Ureter (tissue), 1 donor: ENCODE measurements around the gene BRINP3. TPM values are rescaled to one million over a fixed set of nuclear protein-coding genes. Genes with fewer than 3 reads are reported as not detected.
"Not testable (repeated sequence)": the region's sequence is repeated elsewhere in the genome, so short reads cannot be mapped to it uniquely, and the experiment has no call there.

Experiments
- DNase-seq: peaks from one replicate; pipeline ENCODE4 v3.0.0-alpha.2; 2020; ENCODE audit warnings: low spot score
- total RNA-seq: library from RNA; stranded (reverse); gene quantifications from one replicate; pipeline ENCODE4 v1.2.4, GENCODE V29; 2023
- donor health status: DM: yes; HTN: yes; CAD: no.

BRINP3 gene
- total RNA-seq, 1 donor from 2014 or later = not detected

DNA sequence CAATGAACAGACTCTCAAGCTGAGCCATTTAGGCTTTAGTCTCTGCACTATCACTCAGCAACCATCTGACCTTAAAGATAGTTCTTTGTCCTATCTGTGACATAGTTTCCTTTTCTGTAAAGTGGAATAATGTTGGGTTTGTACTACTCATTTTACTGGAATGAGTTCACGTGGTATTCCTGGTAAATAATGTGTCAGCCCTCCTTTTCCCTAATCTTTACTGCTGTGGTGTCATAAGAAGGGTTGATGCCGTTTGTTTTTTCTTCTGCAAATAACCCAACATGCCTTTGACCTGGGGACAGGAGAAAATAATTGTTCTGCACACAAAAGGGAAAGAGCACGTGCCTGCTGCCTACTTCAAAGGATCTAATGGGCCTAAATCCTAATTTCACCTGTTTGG is 297.8 kb downstream of the BRINP3 start:
- DNase-seq = no peak

DNA sequence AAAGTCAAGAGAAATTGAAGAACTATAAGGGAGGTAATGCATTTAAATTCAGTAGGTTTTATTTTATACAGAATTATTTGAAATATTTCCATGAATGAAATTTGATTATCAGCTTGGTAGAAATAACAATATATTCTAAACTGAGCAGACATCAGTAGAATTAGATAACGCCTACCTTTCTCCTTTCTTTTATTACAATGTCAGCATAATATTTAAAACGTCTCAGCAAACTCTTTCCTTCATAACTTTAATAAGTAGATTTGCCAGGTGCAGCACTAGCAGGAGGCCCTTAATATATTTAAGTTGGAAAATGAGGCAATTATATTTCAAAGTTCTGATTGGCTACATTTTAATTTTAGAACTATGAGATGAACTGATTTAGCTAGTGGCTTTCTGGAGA is 298.8 kb downstream of the BRINP3 start:
- DNase-seq = no peak

DNA sequence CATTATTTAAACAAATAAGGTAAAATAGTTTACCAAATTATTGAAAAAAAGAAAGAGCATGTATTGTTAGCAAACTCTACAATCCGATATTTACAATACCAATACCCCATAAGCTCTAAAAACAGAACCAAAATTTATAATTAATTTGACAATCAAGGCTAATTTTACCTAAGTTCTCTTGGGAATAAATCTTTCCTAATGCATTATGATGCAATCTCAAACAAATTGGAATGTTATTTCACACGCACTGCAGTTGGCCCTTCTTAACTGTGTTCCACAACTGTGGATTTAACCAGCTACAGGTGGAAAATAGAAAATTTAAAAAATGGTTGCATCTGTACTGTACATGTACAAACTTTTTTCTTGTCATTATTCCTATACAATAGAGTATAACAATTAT is 300.1 kb downstream of the BRINP3 start:
- DNase-seq = no peak

DNA sequence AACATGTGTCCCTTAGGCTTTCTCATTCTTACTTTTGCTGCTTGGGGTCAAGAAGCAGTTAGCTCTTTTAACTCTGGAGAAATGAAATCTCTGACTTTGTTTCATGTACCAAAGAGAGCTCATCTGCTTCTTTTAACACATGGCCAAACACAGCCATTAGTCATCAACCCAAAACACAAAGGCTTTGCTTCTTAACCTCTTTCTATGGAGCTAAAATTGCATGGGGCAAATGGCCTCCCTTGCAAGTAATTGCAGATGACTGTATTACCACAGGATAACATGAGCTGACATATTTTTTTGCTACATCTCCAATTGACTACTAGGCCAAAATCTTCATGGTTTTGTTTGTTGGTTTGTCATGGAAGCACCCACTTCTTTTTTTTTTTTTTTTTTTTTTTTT is 300.9 kb downstream of the BRINP3 start:
- DNase-seq = no peak

DNA sequence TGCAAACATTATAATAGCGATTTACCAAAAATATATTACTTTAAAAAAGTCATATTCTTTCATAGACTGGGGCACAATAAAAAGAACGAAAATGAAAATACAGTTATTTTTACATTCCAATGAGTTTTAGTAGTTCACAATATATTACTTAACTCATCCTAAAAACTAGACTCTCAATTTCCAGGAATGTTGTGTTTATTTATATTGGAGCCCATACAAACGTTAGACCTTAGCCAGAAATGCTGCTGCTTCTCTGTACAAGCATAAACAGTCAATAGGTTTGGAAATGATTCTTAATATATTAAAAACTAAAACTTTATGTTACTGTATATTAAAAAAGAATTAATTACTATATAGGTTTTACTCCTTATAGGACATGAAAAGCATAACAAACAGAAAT is 302.3 kb downstream of the BRINP3 start:
- DNase-seq = no peak

DNA sequence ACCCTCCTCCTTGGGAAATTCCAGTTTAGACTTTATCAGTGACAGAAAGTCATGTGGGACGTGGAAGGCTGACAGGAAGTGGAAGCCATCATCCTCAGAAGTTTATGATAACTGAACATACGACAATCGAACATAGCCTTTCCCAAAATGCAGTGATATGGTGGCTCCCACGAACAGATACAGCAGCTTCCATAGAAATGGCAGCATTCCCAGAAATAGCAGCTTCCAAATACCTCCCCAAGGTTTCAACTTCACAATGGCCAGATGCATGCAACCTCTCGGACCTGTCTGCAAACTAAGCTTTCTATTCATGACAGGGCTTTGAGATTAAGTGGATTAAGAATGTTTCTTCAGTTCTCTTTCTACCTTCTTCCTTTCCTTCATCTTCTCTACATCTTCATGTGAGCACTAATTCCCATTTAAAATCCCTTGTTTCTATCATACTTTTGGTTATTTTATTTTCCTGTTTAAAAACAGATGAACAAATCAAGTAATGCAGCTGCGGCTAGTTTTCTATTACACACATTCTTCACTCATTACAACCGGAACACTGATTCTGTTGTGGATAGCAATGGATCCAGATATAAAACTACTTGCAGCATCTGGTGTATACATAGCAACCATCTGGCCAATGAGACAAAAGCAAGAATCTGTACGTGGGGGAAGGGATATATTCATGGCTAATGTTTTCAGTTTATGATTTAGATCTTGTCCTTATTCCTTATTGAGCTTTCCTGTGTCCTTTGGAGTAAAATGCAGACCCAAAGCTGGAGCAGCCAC is 304.8 kb downstream of the BRINP3 start:
- DNase-seq = no peak

DNA sequence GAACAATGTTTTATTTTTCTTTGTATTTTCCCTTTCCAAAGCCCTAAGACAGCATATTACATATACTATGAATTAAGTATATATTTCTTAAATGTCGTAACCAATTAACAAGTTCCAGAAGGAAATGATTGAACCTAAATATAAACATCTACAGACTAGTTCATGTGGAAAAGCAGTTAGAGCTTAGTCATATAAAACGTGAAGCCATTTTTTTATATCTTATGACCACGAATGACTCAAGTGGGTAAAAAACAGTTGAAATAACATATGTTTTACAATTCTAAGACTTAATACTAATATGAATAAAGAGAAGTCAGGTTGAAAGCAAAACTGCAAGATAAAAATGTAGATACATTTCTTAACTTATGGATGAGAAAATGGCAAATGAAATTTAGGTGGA is 307.3 kb downstream of the BRINP3 start:
- no peak for DNase-seq

DNA sequence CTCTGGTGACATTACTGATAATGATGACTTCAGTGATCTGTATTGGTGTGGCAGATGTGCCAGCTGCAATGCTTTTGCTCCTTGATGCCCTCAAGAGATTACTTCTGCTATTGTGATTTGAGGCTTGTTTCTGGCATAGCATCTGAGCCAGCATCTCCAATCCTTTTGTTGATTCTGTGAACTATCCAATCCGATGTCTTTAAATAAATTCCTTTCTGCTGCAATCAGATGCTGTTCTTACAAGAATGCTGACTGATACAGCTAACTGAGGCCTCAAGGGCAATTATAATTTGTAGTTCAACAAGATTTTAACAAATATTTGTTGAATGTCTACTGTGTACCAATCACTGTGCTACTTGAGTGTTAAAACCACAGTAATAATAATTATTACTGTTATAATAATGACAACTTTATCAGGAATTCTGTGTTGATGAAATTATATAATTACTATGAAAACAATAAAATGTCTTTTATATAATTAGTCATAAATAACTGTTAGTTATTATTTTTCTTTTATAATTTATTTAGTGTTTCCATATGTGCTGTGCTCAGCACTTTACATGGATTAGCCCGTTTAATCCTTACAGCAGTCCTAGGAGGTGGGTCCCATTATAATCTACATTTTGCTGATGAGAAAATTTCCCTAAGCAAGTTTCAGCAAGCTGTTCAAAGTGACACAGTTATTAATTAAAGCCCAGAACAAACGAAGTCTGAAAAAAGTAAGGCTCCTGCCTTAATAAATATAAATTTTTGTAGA is 308.2 kb downstream of the BRINP3 start:
- DNase-seq = no peak

DNA sequence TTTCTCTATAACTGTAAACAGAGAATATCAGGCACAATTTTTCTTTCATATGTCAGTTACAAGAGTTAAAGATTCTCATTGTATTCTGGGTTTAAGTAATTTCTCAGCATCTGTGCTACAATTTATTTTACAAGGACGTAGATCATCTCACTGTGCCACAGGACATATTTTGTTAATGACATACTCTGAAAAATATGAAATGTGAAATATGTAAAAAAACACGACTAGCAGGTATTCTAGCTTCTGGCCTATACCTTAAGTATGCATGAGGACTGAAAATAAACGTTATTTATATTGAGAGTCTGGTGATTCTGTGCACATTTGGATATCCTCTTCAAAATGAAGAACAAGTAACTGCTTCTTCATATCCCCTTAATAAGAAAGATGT is 308.8 kb downstream of the BRINP3 start:
- no peak for DNase-seq

DNA sequence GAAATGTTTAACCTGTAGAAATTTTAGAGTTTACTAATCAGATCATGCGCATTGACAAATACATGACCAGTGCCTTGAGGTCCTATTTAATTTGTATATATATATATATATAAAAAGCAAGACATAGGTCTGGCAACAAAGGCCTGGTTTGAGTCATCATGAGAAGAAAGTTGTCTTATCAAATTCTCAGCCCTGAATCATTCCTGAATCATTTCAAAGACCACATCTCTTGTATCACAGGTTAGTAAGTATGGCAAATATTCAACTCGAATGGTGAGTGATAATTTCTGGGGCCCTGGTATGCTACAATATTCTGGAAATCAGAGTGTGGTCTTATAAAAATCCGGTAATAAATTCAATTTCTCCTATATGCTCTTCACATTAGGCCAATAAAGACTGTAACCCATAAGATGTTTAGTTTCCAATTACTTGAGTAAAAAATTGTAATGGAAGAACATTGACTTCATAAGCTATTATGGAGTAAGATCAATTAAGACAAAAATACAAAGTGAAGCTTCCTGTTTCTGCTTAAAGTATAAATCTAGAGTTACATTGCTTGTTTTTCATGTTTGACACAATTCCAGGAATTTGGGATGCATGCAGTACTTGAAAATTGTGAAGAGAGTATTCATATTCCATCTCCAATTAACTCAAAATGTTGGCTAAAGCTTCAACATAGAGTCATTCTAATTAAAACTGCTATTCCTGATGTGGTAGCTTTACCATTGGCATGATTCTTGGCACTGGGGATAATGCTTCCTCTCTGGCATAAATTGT is 309.4 kb downstream of the BRINP3 start:
- DNase-seq = no peak

DNA sequence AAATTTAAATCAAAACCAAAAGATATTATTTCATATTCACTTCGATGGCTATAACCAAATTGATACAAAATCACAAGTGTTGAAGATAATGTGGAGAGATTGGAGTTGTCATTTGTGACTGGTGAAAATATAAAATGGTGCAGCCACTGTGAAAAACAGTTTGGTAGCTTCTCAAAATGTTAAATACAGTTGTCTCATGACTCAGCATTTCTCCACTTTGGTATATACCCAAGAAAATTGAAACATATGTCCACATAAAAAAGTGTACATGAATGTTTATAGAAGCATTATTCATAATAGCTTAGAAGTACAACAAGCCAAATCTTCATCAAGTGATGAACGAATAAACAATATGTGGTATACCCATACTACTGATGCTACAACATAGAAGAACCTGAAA is 318.5 kb downstream of the BRINP3 start:
- DNase-seq = no peak

DNA sequence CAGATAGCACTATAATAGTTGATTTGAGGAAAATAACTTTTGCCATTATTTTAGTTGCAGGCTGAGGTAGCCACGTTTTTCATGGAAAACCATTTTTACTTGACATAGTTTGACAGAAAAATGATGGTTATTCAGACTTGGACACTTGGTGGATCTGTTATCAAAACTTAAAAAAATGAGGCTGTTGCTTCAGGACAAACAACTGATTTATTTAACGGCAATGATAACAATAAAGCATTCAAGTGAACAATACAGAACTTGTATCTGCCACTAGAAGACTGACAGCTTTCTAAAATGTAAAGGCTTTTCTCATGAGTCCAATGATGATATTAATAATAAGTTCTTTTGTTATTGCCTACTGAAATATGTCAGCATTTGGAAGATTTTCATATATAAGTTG is 322.9 kb downstream of the BRINP3 start:
- no peak for DNase-seq

DNA sequence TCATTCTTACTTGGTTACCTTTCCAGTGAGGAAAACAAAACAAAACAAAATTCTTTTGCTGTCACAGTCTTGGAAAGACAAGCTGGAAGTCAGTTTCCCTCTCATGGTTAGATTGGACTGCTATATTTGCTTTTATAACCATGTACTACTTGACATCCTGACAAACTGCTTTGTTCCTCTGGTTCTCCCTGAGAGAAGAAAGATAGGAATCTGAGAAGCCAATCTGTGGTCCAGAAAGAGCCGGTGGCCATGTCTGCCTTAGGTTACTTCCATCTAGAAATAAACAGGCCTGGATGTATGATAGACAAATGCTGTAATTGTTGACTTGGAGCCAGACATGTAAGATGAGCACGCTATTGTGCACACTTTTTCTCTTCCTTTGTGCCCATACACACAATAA is 330.0 kb downstream of the BRINP3 start:
- DNase-seq = no peak

DNA sequence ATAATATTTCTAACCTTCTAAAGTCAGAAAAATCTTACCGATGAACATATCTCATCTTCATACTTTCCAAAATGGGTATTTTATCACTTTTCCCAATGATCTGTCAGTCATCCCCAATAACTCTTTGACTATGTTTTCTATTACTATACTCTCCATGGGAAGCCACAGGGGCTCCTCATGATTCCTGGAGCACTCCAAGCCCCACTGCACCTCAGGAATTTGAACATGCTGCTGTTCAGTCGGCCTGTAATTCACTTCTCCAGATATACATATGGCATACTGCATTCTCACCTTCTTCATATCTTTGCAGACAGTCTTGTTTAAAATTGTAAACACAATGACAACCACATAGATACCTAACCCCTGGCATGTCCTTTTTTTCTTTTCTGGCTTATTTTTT is 333.0 kb downstream of the BRINP3 start:
- no peak for DNase-seq

DNA sequence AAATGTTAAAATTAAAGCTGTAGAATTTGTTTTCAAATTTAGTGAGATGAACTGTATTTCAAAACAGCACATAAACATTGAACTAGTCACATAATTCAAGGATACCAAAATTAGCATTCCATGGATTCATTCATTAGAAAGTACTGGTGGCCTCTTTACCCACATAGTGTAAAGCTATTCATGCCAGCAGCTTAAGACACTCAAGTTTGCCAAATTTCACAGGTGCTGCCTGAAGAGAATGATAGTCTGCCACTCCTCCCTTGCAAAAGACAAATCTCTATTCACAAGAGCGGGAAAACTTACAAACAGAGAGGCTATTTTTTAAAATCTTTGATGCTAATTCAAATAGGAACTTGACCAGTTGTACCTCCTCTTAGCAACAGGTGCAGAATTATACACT is 337.0 kb downstream of the BRINP3 start:
- no peak for DNase-seq

DNA sequence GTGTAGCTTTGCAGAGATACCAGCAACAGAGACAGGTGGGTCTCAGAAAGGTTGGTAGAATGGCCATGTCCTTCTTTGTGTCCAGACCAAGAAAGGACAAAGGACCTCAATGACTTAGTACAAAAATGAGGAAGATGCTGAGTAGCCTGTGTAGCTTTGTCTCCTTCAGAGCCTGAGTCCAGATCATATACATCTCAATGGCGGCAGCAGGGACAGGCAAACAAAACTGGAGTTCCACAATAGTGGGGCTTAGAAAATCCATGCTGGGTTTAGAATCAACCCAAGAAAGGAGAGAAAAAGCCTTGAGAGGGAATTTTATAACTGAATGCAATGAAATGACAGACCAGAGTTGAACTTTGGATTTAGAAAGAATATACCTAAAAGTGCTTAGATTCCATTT is 339.0 kb downstream of the BRINP3 start:
- DNase-seq = no peak

DNA sequence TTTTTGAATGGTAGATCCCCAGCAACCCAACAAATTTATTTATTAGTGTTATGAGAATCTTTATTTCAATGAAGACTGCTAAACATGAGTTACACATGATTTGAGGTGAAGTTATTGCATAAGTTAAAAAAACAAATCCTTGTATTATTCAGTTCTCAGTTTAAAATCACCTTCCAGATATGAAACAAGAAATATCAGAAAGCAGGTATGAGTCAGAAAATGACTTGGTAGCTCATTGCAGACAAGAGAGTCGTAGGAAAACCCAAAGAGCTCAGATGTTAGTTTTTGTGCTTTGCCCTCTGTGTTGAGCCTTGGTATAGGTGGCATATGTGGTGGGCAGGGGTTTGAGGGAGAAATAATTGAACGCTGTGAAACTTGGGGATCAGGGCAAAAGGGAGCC is 339.4 kb downstream of the BRINP3 start:
- no peak for DNase-seq

DNA sequence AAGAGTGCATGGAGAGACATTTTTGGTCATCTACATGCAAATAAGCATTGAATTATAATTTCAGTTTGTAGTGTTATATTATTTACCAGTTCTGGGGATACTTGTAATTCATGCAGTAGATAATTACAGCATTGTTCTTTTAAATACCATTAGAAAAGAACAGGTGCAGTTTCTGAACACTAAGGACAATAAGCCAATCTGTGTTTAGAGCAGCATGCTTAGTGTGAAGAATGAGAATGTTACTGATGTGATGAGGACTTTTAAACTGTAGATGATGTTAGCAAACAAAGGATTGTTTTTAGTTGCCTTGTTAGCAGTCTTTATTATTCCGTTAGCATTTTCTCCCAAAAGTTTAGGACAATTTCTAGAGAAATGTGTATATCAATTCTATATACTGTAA is 348.3 kb downstream of the BRINP3 start:
- DNase-seq = no peak

DNA sequence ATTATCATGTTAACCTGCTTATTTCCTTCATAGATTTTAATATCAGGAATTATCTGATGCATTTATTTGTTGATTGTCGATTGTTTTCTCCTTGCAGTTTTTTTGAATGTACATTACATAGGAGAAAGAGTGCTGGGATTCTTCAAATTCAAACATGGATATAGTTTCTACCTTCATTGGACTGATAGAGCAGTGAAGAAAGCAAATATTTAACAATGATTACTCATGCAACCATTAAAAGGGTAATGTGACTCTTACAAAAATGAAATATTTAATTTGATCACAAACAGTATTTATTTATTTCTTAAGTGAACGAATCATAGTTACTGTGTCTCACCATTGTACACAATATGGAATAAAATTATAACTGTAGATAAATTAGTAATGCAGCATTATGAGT is 350.9 kb downstream of the BRINP3 start:
- DNase-seq = no peak

DNA sequence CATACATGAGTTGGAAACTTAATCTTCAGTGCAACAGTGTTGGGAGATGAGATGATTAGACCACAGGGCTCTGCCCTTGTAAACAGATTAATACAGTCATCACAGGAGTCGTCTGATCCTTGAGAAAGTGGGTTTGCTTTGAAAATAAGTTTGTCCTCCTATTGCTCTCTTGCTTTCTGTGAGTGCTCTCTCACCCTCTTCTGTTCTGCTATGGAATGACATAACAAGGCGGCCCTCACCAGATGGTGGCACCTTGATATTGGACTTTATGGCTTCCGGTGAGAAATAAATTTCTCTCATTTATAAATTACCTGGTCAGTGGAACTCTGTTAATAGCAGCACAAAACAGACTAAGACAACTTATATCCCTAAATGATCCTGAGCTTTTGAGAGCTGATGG is 353.6 kb downstream of the BRINP3 start:
- no peak for DNase-seq

DNA sequence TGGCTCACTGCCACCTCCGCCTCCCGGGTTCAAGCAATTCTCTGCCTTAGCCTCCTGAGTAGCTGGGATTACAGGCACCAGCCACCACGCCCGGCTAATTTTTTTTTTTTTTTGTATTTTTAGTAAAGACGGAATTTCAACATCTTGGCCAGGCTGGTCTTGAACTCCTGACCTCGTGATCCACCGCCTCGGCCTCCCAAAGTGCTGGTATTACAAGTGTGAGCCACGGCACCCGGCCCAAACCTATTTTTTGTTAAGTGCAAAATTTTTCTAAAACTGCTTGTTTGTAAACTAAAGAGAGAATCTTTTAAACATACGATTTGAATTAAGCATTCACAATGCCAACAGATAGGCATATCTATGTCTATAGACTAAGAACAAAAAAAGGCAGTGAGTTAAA is 357.1 kb downstream of the BRINP3 start:
- not testable (repeated sequence) for DNase-seq

DNA sequence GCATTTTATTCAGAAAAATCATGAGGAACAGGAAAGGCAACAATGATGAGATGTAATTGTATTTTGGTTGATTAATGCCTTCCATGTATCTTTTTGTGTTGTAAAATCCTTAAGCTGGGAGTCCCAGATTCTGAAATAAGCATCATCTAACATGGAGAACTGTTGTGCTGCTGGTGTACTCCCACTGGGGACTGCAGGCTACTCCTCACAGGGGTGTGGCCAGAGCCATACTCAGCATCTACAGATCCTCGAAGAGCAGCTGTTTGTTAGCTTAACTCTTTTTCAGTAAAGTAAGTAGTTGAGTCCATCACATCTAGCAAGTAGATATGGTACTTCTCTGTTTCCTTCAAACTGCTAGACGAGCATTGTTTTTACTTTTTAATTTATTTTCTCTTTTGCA is 358.0 kb downstream of the BRINP3 start:
- DNase-seq = no peak

DNA sequence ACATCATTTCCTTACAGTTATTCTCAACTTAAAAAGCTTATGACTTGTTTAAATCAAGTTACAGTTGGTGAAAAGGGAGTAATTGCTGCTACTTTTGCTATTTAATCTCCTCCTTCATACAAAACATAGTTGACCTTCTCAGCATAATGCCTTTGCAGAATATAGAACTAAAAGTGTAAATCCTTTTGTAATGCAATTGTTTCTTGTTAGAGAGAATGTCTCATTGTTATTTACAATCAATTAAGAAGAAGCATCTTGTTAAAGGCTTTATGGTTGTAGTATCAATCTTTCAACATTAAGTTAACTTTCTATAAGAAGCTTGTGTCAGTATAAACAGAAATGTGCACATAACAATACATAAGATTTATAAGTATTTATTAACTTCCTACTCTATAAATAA is 360.7 kb downstream of the BRINP3 start:
- DNase-seq = no peak
